ENCODE results near the gene MB21D2.

GRCh38 chr3:192927016-192927415 is 9.4 kb upstream of the MB21D2 start:
- TF ChIP-seq POLR2A (IDR thresholded peaks at IDR 0.05; ENCODE audit: low read depth, low read length) (no peak), TAF1 (IDR thresholded peaks at IDR 0.05; ENCODE audit: low read depth, low read length) (no peak), POLR2AphosphoS5 (IDR thresholded peaks at IDR 0.05; ENCODE audit: low read depth, low read length) (no peak), SPI1 (IDR thresholded peaks at IDR 0.05; ENCODE audit: low read depth, low read length) (no peak), POU2F2 (IDR thresholded peaks at IDR 0.05; ENCODE audit: low read depth, low read length) (no peak)
